K562 (cell line): ENCODE data around the gene CASP2. TPM values are rescaled to one million over a fixed set of nuclear protein-coding genes. Genes with fewer than 3 reads are reported as not detected.

Experiments used
- CCNT2 ChIP-seq: IDR thresholded peaks from 2 replicates; pipeline ENCODE4 v1.6.1; 2011; ENCODE audit warnings: borderline replicate concordance, low read depth, mild to moderate bottlenecking, moderate library complexity, mixed read lengths, low read length; ENCODE audit not compliant: insufficient read length; ENCODE audit errors: extremely low read depth
- E4F1 ChIP-seq: fragments of 250-450 bp; sonication (Bioruptor Pico); IDR thresholded peaks from 2 replicates; pipeline ENCODE4 v1.5.0; 2021; ENCODE audit warnings: mild to moderate bottlenecking, borderline replicate concordance
- ETV6 ChIP-seq, 3 experiments: fragments of 150-350 bp in 1 of 3; sonication (generic) in 1 of 3; formaldehyde crosslinking in 1 of 3; IDR thresholded peaks; 2 replicates each; pipeline versions ENCODE4 v1.6.1 to v1.8.0; 2014 to 2022; ENCODE audit warnings: borderline replicate concordance in 2 of 3, low read depth in 2 of 3, antibody characterized with exemption in 1 of 3, low read length in 1 of 3, mild to moderate bottlenecking in 1 of 3, missing genetic modification reagents in 1 of 3
- HNRNPLL ChIP-seq: fragments of 200-400 bp; formaldehyde crosslinking; IDR thresholded peaks from 2 replicates; pipeline ENCODE4 v1.6.1; 2017; ENCODE audit warnings: low read length, low read depth, mild to moderate bottlenecking; ENCODE audit not compliant: poor library complexity, severe bottlenecking
- HOMEZ ChIP-seq: fragments of 250-450 bp; sonication (Bioruptor Pico); IDR thresholded peaks from 2 replicates; pipeline ENCODE4 v1.4.0; 2020; ENCODE audit warnings: mild to moderate bottlenecking, moderate library complexity
- IRF9 ChIP-seq: fragments of 450-650 bp; IDR thresholded peaks from 2 replicates; pipeline ENCODE4 v1.6.1; 2016; ENCODE audit warnings: missing biosample characterization, missing genetic modification characterization
- MEF2D ChIP-seq: conservative IDR thresholded peaks from 2 replicates; pipeline ENCODE4 v1.6.1; 2016; ENCODE audit warnings: low read depth, missing genetic modification characterization, missing compliant biosample characterization
- REST ChIP-seq, 2 experiments: fragments of 450-650 bp; formaldehyde crosslinking in 1 of 2; IDR thresholded peaks; 2 replicates each; pipeline versions ENCODE4 v1.4.0 to v1.6.1; 2014 to 2020; ENCODE audit warnings: mild to moderate bottlenecking in 2 of 2, borderline replicate concordance in 1 of 2, low read depth in 1 of 2
- ZBTB2 ChIP-seq: fragments of 450-650 bp; IDR thresholded peaks from 2 replicates; pipeline ENCODE4 v1.6.1; 2016; ENCODE audit warnings: antibody characterized with exemption
- polyA plus RNA-seq, 8 experiments: library from polyadenylated mRNA; depleted of rRNA in 4 of 8; stranded (reverse) in 5 of 8; unstranded in 3 of 8; fragments of >200 nt; fragmentation: Nextera tagmentation in 2 of 8; fragmentation: Illumina TruSeq in 1 of 8; extraction: Ambion mirVana in 2 of 8; extraction: Trizol in 1 of 8; gene quantifications; 2 replicates each; pipeline versions ENCODE4 v1.2.1 to v1.2.3, GENCODE V29; 2011 to 2014; ENCODE audit warnings: inconsistent platforms in 1 of 8, missing spikeins in 1 of 8
- total RNA-seq, 7 experiments: library from RNA; depleted of rRNA in 6 of 7; stranded (reverse); fragments of >200 nt in 6 of 7; fragmentation: Illumina TruSeq in 2 of 7; extraction: Trizol in 2 of 7; gene quantifications; 2 replicates each; pipeline versions ENCODE4 v1.2.1 to v1.2.3, GENCODE V29; 2011 to 2021; ENCODE audit warnings: low replicate concordance in 1 of 7

CASP2 gene
- total and polyA plus RNA-seq, 9 of the 15 experiments (the other 6 are each of a cell fraction or from before 2014, with no cell fraction given) = 18.8 to 64.9 (median 24.1) TPM

- TF ChIP-seq REST (IDR thresholded peaks at IDR 0.05; ENCODE audit: borderline replicate concordance) = peak; percentile 94
- TF ChIP-seq REST (CRISPR knock-in tag; IDR thresholded peaks at IDR 0.05; ENCODE audit: low read depth) = no peak
- no peak for TF ChIP-seq E4F1 (CRISPR knock-in tag)
- no peak for TF ChIP-seq CCNT2
- no peak for TF ChIP-seq ZBTB2
- TF ChIP-seq MEF2D (tag) = no peak
- TF ChIP-seq HOMEZ (CRISPR knock-in tag) = no peak
- no peak for TF ChIP-seq ETV6 (IDR thresholded peaks at IDR 0.05; ENCODE audit: borderline replicate concordance in 1 of 2, low read depth in 2 of 2, low read length in 1 of 2)
- TF ChIP-seq ETV6 (CRISPR knock-in tag; IDR thresholded peaks at IDR 0.05; ENCODE audit: borderline replicate concordance) = no peak
- TF ChIP-seq HNRNPLL = no peak
- no peak for TF ChIP-seq IRF9
These were observed 47.6 kb upstream of the CASP2 start (continued) for GRCh38 chr7:143240291-143241168.
